ENCODE data around the gene CCDC91.
"Not testable (repeated sequence)": the region's sequence is repeated elsewhere in the genome, so short reads cannot be mapped to it uniquely, and the experiment has no call there.

CCDC91 gene

DNA sequence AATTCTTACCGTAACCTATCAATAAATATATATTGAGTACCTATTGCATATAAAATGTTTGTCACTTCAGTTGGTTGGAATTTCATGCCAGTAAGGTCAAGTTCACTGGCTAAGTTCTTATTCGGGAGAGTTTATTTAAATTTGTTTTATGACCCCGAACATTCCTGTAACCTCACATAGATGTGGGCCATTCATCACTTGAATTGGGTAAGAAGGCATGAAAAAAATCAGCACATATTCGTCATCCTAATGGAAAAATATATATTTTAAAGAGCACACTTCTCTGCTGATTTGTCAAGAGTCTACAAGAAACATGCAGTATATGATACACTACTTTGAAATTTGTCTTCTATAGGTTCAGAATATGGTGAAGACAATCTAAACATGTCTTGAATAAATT is 263.4 kb downstream of the CCDC91 start:
- Histone ChIP-seq H3K36me3 (ENCODE audit: control insufficient read depth in 5 of 5, insufficient read depth in 5 of 5, low read length in 5 of 5) (peaks cover 0 to 15% (median 0%) of the 10 kb centered on the region in 5 donors), H3K4me3 (ENCODE audit: low read depth in 1 of 5, low read length in 5 of 5) (no peak overlapping the region), H3K27me3 (ENCODE audit: control insufficient read depth in 5 of 5, insufficient read depth in 4 of 5, low read length in 5 of 5) (no peaks in the 10 kb centered on the region), H3K4me1 (ENCODE audit: control insufficient read depth in 5 of 5, insufficient read depth in 5 of 5, low read length in 5 of 5) (peaks cover 0 to 6% (median 4%) of the 10 kb centered on the region in 5 donors), H3K9ac (ENCODE audit: low read length in 5 of 5) (no peak overlapping the region), H3K9me3 (ENCODE audit: control insufficient read depth in 5 of 5, low read length in 5 of 5) (no peaks in the 10 kb centered on the region), H3K27ac (ENCODE audit: low read depth, low read length) (no peak overlapping the region)

GRCh38 chr12:28456934-28457710 is 266.9 kb downstream of the CCDC91 start:
- H3K4me3 ChIP-seq (ENCODE audit: low read depth in 1 of 5, low read length in 5 of 5), result no peak overlapping the region
- H3K36me3 ChIP-seq (ENCODE audit: control insufficient read depth in 5 of 5, insufficient read depth in 5 of 5, low read length in 5 of 5), result peaks cover 0 to 16% (median 3%) of the 10 kb centered on the region in 5 donors
- peaks cover 0 to 6% (median 4%) of the 10 kb centered on the region in 5 donors for H3K4me1 ChIP-seq (ENCODE audit: control insufficient read depth in 5 of 5, insufficient read depth in 5 of 5, low read length in 5 of 5)
- no peaks in the 10 kb centered on the region for H3K27me3 ChIP-seq (ENCODE audit: control insufficient read depth in 5 of 5, insufficient read depth in 4 of 5, low read length in 5 of 5)
- H3K27ac ChIP-seq (ENCODE audit: low read depth, low read length), result no peak overlapping the region
- H3K9me3 ChIP-seq (ENCODE audit: control insufficient read depth in 5 of 5, low read length in 5 of 5), result no peaks in the 10 kb centered on the region
- H3K9ac ChIP-seq (ENCODE audit: low read length in 5 of 5), result no peak overlapping the region

GRCh38 chr12:28457785-28458184 is 267.5 kb downstream of the CCDC91 start:
- Histone ChIP-seq H3K27me3 (ENCODE audit: control insufficient read depth in 5 of 5, insufficient read depth in 4 of 5, low read length in 5 of 5) (no peaks in the 10 kb centered on the region), H3K4me3 (ENCODE audit: low read depth in 1 of 5, low read length in 5 of 5) (no peak overlapping the region), H3K36me3 (ENCODE audit: control insufficient read depth in 5 of 5, insufficient read depth in 5 of 5, low read length in 5 of 5) (peaks cover 0 to 22% (median 3%) of the 10 kb centered on the region in 5 donors), H3K9ac (ENCODE audit: low read length in 5 of 5) (no peak overlapping the region), H3K27ac (ENCODE audit: low read depth, low read length) (no peak overlapping the region), H3K4me1 (ENCODE audit: control insufficient read depth in 5 of 5, insufficient read depth in 5 of 5, low read length in 5 of 5) (peaks cover 0 to 6% (median 4%) of the 10 kb centered on the region in 5 donors), H3K9me3 (ENCODE audit: control insufficient read depth in 5 of 5, low read length in 5 of 5) (no peaks in the 10 kb centered on the region)

GRCh38 chr12:28459481-28459880 is 269.2 kb downstream of the CCDC91 start:
- peaks cover 0 to 6% (median 4%) of the 10 kb centered on the region in 5 donors for H3K4me1 ChIP-seq (ENCODE audit: control insufficient read depth in 5 of 5, insufficient read depth in 5 of 5, low read length in 5 of 5)
- H3K4me3 ChIP-seq (ENCODE audit: low read depth in 1 of 5, low read length in 5 of 5), result no peak overlapping the region
- H3K9ac ChIP-seq (ENCODE audit: low read length in 5 of 5), result no peak overlapping the region
- H3K9me3 ChIP-seq (ENCODE audit: control insufficient read depth in 5 of 5, low read length in 5 of 5), result no peaks in the 10 kb centered on the region
- no peaks in the 10 kb centered on the region for H3K27me3 ChIP-seq (ENCODE audit: control insufficient read depth in 5 of 5, insufficient read depth in 4 of 5, low read length in 5 of 5)
- H3K27ac ChIP-seq (ENCODE audit: low read depth, low read length), result no peak overlapping the region
- H3K36me3 ChIP-seq (ENCODE audit: control insufficient read depth in 5 of 5, insufficient read depth in 5 of 5, low read length in 5 of 5), result peaks cover 5 to 17% (median 7%) of the 10 kb centered on the region in 5 donors

GRCh38 chr12:28460420-28461130 is 270.3 kb downstream of the CCDC91 start:
- H3K27ac ChIP-seq (ENCODE audit: low read depth, low read length), result no peak overlapping the region
- H3K4me1 ChIP-seq (ENCODE audit: control insufficient read depth in 5 of 5, insufficient read depth in 5 of 5, low read length in 5 of 5), result peaks cover 0 to 6% (median 4%) of the 10 kb centered on the region in 5 donors

GRCh38 chr12:28463396-28463795 is 273.1 kb downstream of the CCDC91 start:
- Histone ChIP-seq H3K4me1 (ENCODE audit: control insufficient read depth in 5 of 5, insufficient read depth in 5 of 5, low read length in 5 of 5) (no peaks in the 10 kb centered on the region), H3K4me3 (ENCODE audit: low read depth in 1 of 5, low read length in 5 of 5) (no peak overlapping the region), H3K9ac (ENCODE audit: low read length in 5 of 5) (no peak overlapping the region), H3K27ac (ENCODE audit: low read depth, low read length) (no peak overlapping the region), H3K9me3 (ENCODE audit: control insufficient read depth in 5 of 5, low read length in 5 of 5) (no peaks in the 10 kb centered on the region), H3K27me3 (ENCODE audit: control insufficient read depth in 5 of 5, insufficient read depth in 4 of 5, low read length in 5 of 5) (no peaks in the 10 kb centered on the region), H3K36me3 (ENCODE audit: control insufficient read depth in 5 of 5, insufficient read depth in 5 of 5, low read length in 5 of 5) (peaks cover 5 to 17% (median 7%) of the 10 kb centered on the region in 5 donors)

More at GRCh38 chr12:28460420-28461130, 270.3 kb downstream of the CCDC91 start:
- Histone ChIP-seq H3K27me3 (ENCODE audit: control insufficient read depth in 5 of 5, insufficient read depth in 4 of 5, low read length in 5 of 5) (no peaks in the 10 kb centered on the region), H3K36me3 (ENCODE audit: control insufficient read depth in 5 of 5, insufficient read depth in 5 of 5, low read length in 5 of 5) (peaks cover 5 to 17% (median 7%) of the 10 kb centered on the region in 5 donors), H3K4me3 (ENCODE audit: low read depth in 1 of 5, low read length in 5 of 5) (no peak overlapping the region), H3K9ac (ENCODE audit: low read length in 5 of 5) (no peak overlapping the region), H3K9me3 (ENCODE audit: control insufficient read depth in 5 of 5, low read length in 5 of 5) (no peaks in the 10 kb centered on the region)

GRCh38 chr12:28471762-28472161 is 281.5 kb downstream of the CCDC91 start:
- not testable (repeated sequence) for H3K4me1 ChIP-seq (ENCODE audit: control insufficient read depth in 5 of 5, insufficient read depth in 5 of 5, low read length in 5 of 5); H3K9me3 ChIP-seq (ENCODE audit: control insufficient read depth in 5 of 5, low read length in 5 of 5); H3K9ac ChIP-seq (ENCODE audit: low read length in 5 of 5); H3K36me3 ChIP-seq (ENCODE audit: control insufficient read depth in 5 of 5, insufficient read depth in 5 of 5, low read length in 5 of 5); H3K4me3 ChIP-seq (ENCODE audit: low read depth in 1 of 5, low read length in 5 of 5); H3K27ac ChIP-seq (ENCODE audit: low read depth, low read length); H3K27me3 ChIP-seq (ENCODE audit: control insufficient read depth in 5 of 5, insufficient read depth in 4 of 5, low read length in 5 of 5)

DNA sequence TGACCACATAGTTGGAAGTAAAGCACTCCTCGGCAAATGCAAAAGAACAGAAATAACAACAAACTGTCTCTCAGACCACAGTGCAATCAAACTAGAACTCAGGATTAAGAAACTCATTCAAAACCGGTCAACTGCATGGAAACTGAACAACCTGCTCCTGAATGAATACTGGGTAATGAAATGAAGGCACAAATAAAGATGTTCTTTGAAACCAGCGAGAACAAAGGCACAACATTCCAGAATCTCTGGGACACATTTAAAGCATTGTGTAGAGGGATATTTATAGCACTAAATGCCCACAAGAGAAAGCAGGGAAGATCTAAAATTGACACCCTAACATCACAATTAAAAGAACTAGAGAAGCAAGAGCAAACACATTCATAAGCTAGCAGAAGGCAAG is 285.9 kb downstream of the CCDC91 start:
- H3K4me3 ChIP-seq (ENCODE audit: low read depth in 1 of 5, low read length in 5 of 5); H3K27ac ChIP-seq (ENCODE audit: low read depth, low read length); H3K9ac ChIP-seq (ENCODE audit: low read length in 5 of 5); H3K9me3 ChIP-seq (ENCODE audit: control insufficient read depth in 5 of 5, low read length in 5 of 5); H3K36me3 ChIP-seq (ENCODE audit: control insufficient read depth in 5 of 5, insufficient read depth in 5 of 5, low read length in 5 of 5); H3K27me3 ChIP-seq (ENCODE audit: control insufficient read depth in 5 of 5, insufficient read depth in 4 of 5, low read length in 5 of 5); H3K4me1 ChIP-seq (ENCODE audit: control insufficient read depth in 5 of 5, insufficient read depth in 5 of 5, low read length in 5 of 5): not testable (repeated sequence)

- H3K27me3 ChIP-seq (ENCODE audit: control insufficient read depth in 5 of 5, insufficient read depth in 4 of 5, low read length in 5 of 5); H3K9ac ChIP-seq (ENCODE audit: low read length in 5 of 5); H3K27ac ChIP-seq (ENCODE audit: low read depth, low read length); H3K9me3 ChIP-seq (ENCODE audit: control insufficient read depth in 5 of 5, low read length in 5 of 5); H3K4me3 ChIP-seq (ENCODE audit: low read depth in 1 of 5, low read length in 5 of 5); H3K4me1 ChIP-seq (ENCODE audit: control insufficient read depth in 5 of 5, insufficient read depth in 5 of 5, low read length in 5 of 5): not testable (repeated sequence)
- peaks cover 0 to 13% (median 0%) of the 10 kb centered on the region in 5 donors for H3K36me3 ChIP-seq (ENCODE audit: control insufficient read depth in 5 of 5, insufficient read depth in 5 of 5, low read length in 5 of 5)
Observed at GRCh38 chr12:28479097-28479496, 288.8 kb downstream of the CCDC91 start.

- Histone ChIP-seq H3K4me1 (ENCODE audit: control insufficient read depth in 5 of 5, insufficient read depth in 5 of 5, low read length in 5 of 5) (no peaks in the 10 kb centered on the region), H3K4me3 (ENCODE audit: low read depth in 1 of 5, low read length in 5 of 5) (no peak overlapping the region), H3K27me3 (ENCODE audit: control insufficient read depth in 5 of 5, insufficient read depth in 4 of 5, low read length in 5 of 5) (no peaks in the 10 kb centered on the region), H3K27ac (ENCODE audit: low read depth, low read length) (no peak overlapping the region), H3K9me3 (ENCODE audit: control insufficient read depth in 5 of 5, low read length in 5 of 5) (no peaks in the 10 kb centered on the region), H3K9ac (ENCODE audit: low read length in 5 of 5) (no peak overlapping the region), H3K36me3 (ENCODE audit: control insufficient read depth in 5 of 5, insufficient read depth in 5 of 5, low read length in 5 of 5) (peaks cover 0 to 16% (median 0%) of the 10 kb centered on the region in 5 donors)
Observed at GRCh38 chr12:28479683-28480082, 289.4 kb downstream of the CCDC91 start.
